Activated CD4-positive, CD25-positive, alpha-beta regulatory T cell (primary cell): ENCODE measurements around the gene KBTBD4.
"Not testable (repeated sequence)": the region's sequence is repeated elsewhere in the genome, so short reads cannot be mapped to it uniquely, and the experiment has no call there.

Experiments
- DNase-seq, 4 experiments: peaks; one replicate each; lab custom pipeline; 2025; lab: John Stamatoyannopoulos, UW

Gene KBTBD4

GRCh38 chr11:47589977-47590861, 11.4 kb upstream of the KBTBD4 start:
- no peak for DNase-seq

GRCh38 chr11:47589584-47589976, 10.8 kb upstream of the KBTBD4 start:
- no peak for DNase-seq

DNA sequence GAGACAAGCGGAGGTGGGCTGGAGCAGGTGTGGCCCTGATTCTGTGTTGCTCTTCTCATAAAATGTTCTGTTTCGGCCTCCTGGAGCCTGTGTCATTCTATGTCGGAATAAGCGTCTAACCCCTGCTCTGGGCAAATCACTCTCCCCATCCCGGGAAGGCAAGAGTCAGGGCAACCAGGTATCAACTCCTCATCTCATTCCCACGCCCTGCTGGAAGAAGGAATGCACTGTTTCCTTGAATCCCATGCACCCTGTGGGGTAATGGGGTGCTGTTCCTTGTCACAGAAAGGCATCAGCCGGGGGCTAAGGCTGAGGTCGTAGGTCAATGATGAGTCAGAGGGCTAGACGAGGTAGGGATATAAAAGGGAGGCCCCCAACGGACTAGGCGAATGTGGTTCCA, 10.3 kb upstream of the KBTBD4 start:
- no peak for DNase-seq

GRCh38 chr11:47587723-47588326, 9.1 kb upstream of the KBTBD4 start:
- no peak for DNase-seq

- DNase-seq: no peak
These were observed 8.4 kb upstream of the KBTBD4 start for GRCh38 chr11:47587039-47587716.

DNA sequence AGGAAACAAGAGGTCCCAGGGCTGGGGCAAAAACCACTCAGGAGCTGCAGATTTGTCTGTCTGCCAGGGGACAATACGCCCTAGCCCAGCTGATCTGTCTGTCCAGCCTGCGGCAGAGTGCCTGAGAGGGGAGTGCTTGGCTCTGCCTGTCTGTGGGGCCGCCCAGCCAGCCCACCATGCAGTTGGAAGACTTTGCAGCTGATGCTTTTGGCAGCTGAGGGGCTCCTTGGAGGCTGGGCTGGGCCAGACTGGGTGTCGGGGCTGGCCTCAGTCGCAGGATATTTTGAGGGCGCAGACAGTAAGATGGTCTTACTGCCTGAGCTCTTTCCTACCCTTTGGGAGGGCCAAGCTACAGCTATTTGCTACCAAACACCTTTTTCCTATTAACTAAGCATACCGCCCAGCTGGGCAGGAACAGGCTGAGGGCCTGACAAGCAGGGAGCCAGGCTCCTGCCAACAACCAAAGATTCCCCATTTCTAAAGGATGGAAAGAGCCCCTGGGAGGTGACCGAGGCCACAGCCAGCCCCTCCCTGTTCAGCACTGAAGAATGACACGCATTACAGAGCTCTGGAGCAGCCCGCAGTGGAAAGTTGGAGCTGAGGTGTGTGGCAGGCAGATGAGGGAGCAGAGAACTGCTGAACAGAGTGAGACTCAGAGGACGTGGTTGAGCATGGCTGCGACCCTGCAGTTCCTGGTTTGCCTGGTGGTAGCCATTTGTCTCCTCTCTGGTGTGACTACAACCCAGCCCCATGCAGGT, 7.5 kb upstream of the KBTBD4 start, which contains the start of gene FAM180B:
FAM180B (plus strand) TSS at position 581 of the 758 bp plus-strand sequence; CDS start at position 672, 91 bp downstream.
- DNase-seq: no peak

- no peak for DNase-seq
These were observed 5.1 kb upstream of the KBTBD4 start for GRCh38 chr11:47583844-47584243.

- DNase-seq: no peak
These were observed 1.2 kb downstream of the KBTBD4 start for GRCh38 chr11:47577460-47578041.

GRCh38 chr11:47573321-47573720, 5.4 kb downstream of the KBTBD4 start:
- no peak for DNase-seq

DNA sequence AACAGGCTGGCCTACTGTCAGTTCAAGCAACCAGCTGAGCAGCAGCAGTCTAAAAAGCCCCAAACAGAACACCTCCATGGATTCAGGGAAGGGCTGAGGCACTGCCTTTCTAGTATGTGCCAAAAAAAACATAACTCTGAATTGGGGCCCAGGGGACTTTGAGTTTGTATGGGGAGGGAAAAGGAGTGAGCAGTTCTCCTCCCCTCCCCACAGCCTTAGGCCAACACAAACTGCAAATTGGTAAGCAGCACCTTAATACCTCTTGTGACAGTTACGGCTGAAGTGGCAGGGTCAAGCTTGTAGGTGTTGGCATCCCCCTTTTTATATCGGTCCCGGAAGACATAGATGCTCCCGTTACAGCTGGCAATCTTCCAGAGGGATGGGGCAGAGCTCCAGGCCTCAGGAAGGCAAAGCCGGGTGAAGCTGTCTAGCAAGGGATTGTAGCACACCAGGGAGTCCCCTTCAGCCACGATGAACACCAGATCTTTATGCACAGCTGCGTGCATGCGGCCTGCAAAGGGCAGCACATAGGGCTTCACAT, 6.0 kb downstream of the KBTBD4 start:
- no peak for DNase-seq

GRCh38 chr11:47571895-47572294, 6.9 kb downstream of the KBTBD4 start:
- no peak for DNase-seq

- DNase-seq: no peak
These were observed 7.4 kb downstream of the KBTBD4 start for GRCh38 chr11:47571357-47571729.

- no peak for DNase-seq
These were observed 8.0 kb downstream of the KBTBD4 start for GRCh38 chr11:47570651-47571356.

DNA sequence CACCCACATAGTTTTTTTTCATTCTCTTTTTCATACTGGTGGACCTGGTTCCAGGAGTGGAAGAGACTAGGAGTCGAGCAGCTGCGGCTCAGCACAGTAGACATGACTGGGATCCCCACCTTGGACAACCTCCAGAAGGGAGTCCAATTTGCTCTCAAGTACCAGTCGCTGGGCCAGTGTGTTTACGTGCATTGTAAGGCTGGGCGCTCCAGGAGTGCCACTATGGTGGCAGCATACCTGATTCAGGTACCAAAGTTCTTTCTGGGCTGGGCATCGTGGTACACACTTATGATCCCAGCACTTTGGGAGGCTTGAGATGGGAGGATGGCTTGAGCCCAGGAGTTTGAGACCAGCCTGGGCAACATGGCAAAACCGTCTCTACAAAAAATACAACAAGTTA, 9.1 kb downstream of the KBTBD4 start:
- no peak for DNase-seq

DNA sequence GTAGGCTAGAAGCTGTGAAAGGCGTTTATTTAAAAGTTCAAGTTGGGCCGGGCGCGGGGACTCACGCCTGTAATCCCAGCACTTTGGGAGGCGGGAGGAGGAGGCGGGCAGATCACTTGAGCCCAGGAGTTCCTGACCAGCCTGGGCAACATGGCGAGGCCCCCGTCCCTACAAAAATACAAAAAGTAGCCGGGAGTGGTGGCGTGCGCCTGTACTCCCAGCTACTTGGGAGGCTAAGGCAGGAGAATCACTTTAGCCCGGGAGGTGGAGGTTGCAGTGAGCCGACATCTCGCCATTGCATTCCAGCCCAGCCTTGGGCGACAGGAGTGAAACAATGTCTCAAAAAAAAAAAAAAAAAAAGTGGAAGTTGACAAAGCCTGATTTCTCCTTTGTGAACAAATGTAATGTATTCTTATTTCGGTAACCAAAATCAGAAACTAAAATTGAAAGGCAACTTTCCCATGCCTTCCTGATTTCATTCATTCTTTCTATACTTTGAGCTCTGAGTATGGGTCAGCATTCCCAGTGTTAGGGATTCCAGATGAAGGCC, 12.5 kb downstream of the KBTBD4 start:
- no peak for DNase-seq

- DNase-seq: peak; percentile 35 to 60 (median 44)
These were observed 13.2 kb downstream of the KBTBD4 start, which contains the start of gene PTPMT1 for GRCh38 chr11:47565340-47566148. Gene PTPMT1, plus strand, starts transcription at chr11:47565599. Its CDS starts 24 bp downstream, at chr11:47565623.

DNA sequence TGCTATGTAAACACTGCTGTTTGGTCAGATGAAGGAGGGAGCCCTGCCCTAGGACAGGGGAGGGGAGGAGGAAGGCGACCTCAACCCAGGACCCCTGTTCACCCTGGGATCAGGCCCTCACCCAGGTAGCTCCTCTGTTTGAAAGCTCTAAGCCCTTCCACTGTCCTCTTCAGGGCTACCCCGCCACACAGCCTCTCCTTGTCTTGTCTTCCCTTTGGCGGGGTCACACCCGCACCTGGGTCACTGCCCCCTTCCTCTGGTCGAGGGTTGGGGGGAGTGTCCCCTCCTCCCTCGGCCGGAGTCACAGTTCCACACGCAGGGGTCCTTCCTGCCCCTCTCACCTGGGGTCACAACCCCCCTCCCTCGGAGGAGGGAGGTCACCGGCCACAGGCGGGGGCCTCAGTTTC, 13.8 kb downstream of the KBTBD4 start:
- no peak for DNase-seq

DNA sequence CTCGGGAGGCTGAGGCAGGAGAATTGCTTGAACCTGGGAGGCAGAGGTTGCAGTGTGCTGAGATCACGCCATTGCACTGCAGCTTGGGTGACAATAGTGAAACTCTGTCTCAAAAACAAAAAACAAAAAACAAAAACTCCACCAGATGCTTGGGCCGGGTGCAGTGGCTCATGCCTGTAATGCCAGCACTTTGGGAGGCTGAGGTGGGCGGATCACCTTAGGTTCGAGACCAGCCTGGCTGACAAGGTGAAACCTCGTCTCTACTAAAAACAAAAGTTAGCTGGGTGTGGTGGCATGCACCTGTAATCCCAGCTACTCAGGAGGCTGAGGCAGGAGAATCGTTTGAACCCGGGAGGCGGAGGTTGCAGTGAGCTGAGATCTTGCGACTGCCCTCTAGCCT, 14.4 kb downstream of the KBTBD4 start:
- not testable (repeated sequence) for DNase-seq

DNA sequence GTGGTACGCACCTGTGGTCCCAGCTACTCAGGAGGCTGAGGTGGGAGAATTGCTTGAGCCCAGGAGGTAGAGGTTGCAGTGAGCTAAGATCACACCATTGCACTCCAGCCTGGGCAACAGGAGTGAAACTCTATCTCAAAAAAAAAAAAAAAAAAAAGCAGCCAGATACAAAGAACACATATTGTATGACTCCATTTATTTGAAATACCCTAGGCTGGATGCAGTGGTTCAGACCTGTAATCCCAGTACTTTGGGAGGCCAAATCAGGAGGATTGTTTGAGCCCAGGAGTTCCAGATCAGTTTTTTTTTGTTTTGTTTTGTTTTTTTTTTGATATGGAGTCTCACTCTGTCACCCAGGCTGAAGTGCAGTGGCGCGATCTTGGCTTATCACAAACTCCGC, 16.4 kb downstream of the KBTBD4 start:
- DNase-seq: not testable (repeated sequence)
